GM19240 (cell line): ENCODE data around the gene VENTX.
"Not testable (repeated sequence)": the region's sequence is repeated elsewhere in the genome, so short reads cannot be mapped to it uniquely, and the experiment has no call there.

Experiments
- DNase-seq: peaks from one replicate; pipeline ENCODE4 v3.0.0; 2011; ENCODE audit warnings: low spot score; ENCODE audit not compliant: insufficient read length

Gene VENTX

DNA sequence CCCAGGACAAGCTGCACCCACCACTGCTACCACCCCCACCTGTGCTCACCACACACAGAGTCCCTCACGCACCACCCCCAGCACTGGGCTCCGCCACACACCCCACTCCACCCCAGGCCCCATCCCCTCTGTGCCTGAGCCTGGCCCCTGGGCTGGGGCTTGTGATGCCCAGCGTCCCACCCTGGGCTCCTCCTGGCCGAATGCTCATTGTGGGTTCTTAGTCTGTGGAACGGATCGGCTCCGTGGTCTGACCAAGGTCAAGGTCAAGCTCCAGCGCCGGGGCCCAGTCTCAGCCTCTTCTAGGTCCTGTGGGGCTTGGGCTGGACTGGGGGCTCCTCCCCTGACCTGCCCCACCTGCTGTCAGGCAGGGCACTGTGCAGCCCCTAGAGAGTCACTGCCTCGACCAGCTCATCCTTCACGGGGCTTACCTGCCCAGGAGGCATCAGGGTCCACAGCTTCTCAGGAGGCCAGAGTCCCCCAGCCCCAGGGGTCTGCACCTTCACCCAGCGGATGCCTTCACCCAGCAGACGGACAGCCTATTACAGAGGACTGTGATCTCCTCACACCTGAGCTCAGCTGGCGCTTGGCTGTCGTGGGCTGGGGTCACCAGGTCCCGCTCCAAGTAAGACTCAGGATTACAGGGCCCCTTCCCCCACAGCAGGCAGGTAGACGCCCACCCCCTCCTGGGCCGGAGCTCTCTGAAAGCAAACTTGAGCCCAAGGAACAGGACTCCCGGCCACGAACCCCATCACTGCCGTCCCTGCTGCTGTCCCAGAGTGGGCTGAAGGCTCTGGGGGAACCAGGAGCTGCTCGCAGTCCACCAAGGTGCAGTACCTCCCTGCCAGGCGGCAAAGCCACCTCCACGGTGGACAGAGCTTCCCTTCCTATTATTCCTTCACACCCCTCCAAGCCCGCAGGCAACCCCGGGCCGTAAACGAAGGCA is 22.9 kb upstream of the VENTX start:
- DNase-seq: no peak

DNA sequence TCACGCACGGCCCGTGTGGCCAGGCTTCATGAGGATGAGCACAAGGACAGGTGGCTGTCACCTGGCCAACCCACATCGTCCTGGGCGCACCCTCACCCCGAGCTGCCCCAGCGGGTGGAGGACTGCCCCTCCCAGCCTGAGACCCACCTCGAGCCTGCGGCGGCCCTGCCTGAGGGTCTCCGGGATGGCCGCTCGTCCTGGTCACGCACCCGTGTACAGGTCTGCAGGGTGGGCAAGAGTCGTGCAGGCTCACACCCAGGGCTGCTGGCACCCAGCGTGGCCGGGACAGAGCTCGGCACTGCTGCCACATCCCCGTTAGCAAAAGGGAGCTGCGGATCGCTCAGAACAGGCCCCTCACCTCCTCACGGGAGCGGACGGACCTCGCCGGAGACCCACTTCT is 22.1 kb upstream of the VENTX start:
- DNase-seq: no peak

DNA sequence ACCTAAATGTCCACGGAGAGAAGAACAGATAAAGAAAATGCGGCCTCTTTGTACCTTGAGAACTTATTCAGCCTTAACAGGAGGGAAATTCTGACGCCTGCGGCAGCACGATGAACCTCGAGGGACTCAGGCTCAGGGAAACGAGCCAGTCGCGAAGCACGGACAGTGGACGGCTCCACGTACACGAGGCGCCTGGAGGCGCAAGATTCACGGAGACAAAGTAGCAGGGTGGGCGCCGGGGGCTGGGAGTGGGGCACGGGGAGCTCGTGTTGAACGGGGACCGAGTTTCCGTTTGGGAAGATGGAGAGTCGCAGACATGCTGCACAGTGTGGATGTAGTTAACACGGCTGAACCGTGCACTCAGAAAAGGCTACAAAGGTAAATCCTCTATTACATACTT is 20.9 kb upstream of the VENTX start:
- no peak for DNase-seq

DNA sequence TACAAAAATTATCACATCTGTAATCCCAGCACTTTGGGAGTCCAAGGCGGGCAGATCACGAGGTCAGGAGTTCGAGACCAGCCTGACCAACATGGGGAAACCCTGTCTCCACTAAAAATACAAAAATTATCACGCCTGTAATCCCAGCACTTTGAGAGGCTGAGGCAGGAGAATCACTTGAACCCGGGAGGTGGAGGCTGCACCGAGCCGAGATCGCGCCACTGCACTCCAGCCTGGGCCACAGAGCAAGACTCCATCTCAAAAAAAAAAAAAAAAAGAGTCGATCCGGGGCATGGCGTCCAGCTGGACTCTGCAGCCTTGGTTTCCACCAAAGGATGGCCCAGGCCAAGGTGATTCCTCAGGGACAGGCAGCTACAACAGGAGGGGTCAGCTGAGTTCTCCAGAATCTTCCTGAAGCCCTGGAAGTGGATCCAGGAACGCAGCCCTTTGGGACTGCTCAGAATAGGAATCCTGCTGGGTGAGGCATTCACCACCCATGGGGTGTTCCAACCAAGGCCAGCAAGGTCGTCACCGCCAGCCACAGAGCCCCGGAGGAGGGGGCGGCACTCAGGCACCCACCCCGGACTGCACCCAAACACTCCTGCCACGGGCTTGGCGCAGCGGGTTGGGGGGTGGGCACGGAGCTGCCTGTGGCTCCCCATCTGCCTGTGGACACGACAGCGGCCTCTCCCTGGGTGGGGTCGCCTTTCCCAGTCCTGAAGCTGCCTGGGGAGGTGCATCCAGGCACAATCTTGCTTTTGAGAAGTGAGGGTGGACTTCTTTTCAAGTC is 19.7 kb upstream of the VENTX start:
- no peak for DNase-seq

DNA sequence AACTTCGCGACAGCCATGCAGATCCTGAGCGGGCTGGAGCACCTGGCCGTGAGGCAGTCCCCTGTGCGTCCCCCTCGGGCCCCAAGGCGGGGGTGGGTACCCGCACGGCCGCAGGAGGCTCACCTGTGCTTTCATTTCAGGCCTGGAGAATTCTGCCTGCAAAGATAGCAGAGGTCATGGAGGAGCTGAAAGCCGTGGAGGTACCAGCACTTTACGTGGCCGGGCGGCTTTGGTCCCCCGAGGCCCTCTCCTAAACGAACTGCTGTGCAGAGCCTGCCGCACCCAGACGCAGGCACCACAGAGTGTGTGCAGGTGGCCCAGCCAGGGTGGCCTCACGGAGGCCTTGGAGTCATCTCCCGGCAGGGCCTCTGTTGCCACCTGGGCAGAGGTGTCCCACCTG is 18.8 kb upstream of the VENTX start:
- no peak for DNase-seq

DNA sequence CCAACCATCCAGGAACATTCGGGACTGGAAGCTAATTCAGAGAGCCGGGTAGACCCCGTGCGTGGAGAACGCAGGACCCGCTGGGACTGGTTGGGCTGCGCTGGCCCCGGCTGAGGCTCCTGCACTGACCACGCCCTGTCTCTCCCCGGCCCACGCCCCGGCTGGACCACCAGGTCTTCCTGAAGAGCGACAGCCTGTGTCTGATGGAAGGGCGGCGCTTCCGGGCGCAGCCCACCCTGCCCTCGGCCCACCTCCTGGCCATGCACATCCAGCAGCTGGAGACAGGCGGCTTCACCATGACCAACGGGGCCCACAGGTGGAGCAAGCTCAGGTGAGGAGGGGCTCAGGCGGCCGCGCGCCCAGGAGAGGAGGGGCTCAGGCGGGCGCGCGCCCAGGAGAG is 17.9 kb upstream of the VENTX start:
- DNase-seq: no peak

DNA sequence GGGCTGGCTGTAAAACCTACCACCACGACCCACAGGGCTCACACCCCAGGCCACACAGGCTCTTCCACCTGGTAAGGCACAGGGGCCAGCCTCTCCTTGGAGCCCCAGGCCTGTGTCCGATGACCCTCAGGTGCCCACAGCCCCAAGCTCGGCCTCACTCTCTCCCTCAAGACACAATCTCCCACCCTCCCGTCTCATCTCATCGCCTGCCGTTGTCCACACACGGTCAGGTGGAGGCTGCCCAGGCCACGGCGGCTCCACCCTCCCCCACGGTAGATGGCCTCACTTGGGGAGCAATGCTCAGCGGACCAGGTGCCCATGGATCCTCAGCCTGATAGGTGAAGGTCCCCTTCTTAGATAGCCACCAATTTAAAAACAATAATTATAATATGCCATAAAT is 16.3 kb upstream of the VENTX start:
- DNase-seq: no peak

DNA sequence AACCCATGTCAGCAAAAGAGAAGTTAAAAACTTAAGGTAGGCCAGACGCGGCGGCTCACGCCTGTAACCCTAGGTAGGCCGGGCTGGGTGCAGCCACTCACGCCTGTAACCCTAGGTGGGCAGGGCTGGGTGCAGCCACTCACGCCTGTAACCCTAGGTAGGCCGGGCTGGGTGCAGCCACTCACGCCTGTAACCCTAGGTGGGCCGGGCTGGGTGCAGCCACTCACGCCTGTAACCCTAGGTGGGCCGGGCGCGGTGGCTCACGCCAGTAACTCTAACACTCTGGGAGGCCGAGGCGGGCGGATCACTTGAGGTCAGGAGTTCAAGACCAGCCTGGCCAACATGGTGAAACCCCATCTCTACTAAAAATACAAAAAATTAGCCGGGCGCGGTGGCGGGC is 15.9 kb upstream of the VENTX start:
- not testable (repeated sequence) for DNase-seq

DNA sequence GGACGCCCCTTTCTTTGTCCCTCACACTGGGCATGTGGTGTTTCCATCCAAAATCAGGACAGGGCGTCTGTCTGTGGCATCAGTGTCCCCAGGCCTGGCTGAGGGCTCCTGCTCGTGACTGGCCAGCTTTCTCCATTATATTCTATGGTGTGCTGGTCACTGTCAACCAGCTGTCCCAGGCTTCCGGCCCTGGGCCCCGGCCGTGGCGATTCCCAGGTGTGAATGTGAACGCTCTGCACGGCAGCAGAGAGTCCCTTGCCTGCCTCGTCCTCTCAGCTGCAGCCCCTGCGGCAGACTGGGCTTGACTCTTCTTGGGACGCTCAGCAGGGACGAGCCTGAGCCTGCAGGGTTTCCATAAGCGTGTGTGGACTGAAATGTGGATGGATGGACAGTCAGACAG is 13.6 kb upstream of the VENTX start:
- no peak for DNase-seq

DNA sequence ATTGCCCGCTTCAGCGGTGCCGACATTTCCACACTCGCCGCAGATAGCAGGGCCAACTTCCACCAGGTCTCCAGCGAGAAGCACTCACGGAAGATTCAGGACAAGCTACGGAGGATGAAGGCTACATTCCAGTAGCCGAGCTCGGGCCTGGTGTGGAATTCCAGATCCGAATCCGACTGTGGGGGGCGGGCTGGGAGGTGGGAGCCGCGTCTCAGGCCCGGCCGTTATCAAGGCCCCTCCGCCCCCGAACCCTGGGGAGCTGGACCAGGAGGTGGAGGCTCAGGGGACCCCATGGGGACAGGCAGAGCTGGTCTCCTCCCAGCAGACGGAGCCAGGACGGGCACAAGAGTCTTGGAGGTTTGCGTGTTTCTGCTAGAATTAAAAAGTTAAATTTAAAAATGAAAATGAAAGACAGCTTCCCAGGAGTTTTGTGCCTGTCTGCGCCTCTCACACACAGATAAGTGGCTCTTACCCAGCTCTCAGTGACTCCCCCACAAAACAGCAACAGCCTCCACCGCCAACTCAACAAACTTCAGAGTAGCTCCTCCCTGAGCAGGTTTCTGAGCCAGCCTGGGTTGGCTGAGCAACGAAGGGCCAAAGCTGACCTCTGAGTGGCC is 12.8 kb upstream of the VENTX start:
- no peak for DNase-seq

DNA sequence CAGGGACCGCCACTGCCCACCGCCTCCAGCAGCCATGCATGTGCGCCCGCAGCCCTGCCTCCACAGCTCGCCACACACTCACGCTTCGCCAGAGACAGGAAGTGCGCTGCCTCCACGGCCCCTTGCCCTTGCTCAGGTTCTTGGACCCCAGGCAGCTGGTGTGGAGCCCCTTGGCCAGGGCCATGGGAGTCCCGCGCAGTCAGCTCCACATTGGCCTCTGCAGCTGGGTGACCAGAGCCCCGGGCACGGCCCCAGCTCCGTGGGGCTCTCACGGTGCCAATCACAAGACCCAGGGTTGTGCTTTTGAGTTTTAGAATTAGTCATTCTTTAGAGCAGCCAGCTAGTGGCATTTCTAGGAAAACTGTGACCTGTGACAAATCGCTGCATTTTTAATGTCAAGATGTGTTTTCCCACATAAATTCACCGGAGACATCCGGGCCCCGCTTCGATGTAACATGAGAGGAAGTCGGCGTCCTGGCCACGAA is 11.9 kb upstream of the VENTX start:
- DNase-seq: no peak

DNA sequence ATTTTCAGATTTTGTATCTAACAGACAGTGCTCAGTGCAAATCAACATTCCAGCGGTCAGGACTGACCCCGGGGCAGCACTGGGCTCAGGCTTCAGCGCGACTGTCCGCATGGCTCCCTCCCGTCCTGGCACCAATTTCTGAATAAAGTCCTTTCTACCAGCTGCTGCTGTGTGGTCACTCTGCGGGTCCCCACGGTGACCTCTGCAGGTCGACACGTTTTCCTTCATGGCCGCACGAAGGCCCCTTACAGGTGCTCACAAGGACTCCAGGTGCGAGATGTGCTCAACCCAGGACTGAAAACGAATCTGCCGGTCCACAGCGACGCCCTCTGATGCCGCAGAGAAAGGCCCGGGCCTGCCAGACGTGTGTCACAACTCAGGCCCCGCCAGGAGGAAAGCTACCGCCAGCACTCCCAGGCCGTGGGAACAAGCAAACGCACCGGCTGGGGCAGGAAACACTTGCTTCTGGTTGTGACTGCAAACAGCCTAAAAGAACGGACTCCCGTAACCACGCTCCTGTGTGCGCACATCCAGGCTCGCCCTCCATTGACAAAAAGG is 11.3 kb upstream of the VENTX start:
- DNase-seq: no peak

DNA sequence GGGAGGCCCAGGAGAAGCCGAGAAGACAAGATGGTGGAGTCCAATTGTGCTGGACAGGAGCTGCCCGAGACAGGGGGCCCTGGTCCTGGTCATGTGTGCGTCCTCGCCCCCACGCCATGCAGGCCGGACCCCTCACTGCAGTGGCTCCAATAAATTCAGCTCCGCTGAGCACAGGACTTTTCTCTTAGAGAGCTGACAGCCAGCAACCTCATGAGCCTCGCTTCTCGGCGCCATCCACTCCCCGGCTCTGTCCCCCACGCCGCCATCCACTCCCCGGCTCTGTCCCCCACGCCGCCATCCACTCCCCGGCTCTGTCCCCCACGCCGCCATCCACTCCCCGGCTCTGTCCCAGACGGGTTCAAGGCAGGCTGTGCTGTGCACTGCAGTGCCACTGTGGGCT is 10.4 kb upstream of the VENTX start:
- no peak for DNase-seq

DNA sequence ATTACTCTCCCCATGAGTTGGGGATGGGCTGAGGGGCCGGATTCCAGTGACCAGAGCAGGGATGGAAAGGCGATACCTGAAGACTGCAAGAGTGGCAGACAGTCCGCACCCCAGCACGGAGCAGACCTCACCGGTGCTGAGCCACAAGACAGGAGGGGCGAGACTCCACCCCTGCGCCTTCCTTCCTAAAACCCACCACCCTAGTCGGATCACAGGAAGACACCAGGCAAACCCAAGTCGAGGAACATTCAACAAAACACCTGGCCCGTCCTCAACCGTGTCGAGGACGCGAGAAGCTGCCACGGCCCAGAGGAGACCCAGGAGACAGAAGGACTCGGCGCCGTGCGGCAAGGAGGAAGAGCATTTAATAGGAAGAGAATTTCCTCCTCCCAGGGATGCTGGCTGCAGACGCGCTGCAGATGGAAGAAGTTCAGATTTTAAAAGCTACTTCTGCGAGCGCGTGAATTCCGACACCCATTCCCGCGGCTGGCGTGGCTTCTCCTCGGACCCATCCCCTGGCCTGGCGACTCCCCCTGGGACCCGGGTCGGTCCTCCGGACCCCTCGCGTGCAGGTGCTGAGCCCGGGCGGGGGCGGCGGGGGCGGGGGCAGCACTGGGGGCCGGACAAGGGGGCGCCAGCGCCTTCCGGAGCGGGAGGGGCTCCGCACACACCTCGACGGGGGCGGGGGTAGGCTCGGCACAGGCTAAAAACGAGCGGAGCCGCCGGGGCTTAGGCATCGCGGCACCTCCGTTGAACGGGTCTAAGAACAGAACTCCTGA is 8.2 kb upstream of the VENTX start:
- no peak for DNase-seq

DNA sequence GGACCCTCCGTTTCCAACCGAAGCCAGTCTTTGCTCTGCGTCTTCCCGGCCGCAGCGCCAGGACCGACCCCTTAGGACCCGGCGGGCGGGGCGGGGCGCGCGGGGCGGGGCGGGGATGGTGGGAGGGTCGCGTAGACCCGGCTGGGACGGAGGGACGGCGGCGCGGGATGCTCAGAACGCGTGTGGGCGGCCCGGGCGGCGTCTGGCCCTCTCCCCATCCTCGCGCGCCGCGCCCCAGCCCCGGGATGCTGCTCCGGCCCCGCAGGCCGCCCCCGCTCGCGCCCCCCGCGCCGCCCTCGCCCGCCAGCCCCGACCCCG is 7.7 kb upstream of the VENTX start, which contains the start of gene UTF1:
Gene UTF1 (plus strand): TSS at position 174 of the 318 bp plus-strand sequence. CDS start 72 bp downstream, at position 246.
- no peak for DNase-seq

DNA sequence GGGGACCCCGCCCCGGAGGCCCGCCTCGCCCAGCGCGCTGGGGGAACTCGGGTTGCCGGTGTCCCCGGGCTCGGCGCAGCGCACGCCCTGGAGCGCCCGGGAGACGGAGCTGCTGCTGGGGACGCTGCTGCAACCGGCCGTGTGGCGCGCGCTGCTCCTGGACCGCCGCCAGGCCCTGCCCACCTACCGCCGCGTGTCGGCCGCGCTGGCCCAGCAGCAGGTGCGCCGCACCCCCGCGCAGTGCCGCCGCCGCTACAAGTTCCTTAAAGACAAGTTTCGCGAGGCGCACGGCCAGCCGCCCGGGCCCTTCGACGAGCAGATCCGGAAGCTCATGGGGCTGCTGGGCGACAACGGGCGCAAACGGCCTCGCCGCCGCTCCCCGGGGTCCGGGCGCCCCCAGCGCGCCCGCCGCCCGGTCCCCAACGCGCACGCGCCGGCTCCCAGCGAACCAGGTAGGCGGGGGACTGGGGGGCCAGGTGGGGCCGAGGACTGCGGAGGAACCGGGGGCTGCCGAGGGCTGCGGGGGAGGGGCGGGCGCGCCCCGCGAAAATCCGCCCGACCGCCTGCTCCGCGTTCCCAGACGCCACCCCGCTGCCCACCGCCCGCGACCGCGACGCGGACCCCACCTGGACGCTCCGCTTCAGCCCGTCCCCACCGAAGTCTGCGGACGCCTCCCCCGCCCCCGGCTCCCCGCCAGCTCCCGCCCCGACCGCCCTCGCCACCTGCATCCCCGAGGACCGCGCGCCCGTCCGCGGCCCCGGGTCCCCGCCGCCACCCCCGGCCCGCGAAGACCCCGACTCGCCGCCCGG is 7.1 kb upstream of the VENTX start:
- DNase-seq: no peak

DNA sequence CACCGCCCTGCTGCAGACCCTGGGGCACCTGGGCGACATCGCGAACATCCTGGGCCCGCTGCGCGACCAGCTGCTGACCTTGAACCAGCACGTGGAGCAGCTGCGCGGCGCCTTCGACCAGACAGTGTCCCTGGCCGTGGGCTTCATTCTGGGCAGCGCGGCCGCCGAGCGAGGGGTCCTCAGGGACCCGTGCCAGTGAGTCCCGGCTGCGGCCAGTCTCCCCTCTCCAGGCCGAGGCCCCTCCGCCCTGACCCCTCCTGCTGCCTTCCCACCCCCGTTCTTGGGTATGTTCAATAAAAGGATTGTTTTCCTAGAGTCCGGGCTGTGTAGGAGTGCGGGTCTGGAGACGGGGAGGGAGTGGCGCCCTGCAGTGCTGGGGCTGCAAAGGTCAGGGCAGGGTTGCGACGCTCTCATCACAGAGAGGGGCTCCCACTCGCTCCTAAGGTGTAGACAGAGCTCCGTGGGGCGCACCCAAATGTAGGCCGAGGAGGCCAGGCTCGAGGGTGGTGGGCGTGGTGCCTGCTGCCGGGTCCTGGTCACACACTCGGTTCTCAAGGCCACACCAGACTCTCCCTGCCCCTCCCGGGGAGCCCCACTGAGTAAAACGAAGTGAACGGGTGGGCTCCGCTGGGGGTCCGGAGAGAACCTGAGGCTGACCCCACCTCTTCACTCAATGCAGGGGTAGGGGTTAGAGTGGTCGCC is 6.3 kb upstream of the VENTX start:
- no peak for DNase-seq

DNA sequence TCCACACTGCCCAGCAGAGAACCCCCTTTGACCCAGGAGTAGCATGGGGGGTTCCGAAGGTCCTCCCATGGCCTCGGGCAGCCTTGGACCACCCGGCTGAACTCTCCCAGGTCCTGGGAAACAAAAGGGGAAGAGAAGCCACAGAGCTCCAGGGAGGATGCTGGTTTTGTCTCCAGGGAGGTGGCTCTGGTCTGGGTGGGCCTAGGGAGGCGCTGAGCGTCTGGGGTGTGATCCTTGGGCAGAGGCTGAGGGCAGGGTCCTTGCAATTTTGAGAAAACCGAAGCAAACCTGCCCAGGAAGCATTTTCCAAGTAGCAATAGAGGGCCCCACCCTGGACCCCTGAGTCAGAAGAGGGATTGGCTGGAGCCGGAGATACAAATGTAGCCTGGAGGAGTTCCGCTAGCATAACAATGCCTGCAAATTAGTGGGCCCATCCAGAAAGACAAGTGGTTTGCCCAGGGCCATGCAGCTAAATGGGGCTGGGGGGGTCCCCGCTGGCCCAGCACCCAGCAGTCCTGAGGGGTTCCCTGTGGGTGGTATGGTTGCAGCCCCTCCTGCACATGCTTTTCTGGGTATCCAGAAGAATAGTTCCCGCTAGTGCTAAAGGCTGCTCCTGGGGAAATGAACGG is 5.6 kb upstream of the VENTX start:
- DNase-seq: no peak

DNA sequence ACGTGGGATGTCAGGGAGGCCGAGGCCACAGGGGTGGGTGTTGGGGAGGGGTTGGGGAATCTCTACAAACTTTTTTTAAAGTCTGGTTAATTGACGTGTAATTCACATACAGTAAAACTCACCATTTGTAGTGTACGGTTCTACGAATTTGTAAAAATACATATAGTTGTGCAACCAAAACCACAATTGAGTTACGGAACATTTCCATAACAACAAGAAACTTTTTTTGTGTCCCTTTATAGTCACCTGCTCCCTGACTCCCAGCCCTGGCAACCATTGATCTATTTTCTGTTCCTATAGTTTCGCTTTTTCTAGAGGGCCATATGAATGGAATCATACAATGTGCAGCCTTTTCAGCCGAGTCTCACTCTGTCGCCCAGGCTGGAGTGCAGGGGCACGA is 2.9 kb upstream of the VENTX start:
- DNase-seq: not testable (repeated sequence)
